ENCODE measurements around the gene TMSB4X.

- TF ChIP-seq SMC3 (IDR thresholded peaks at IDR 0.05; ENCODE audit: low read depth, low read length) (no peak), FOXM1 (IDR thresholded peaks at IDR 0.05; ENCODE audit: low read depth) (no peak), TAF1 (IDR thresholded peaks at IDR 0.05; ENCODE audit: borderline replicate concordance, low read depth, low read length) (no peak), TCF12 (IDR thresholded peaks at IDR 0.05) (no peak), YY1 (IDR thresholded peaks at IDR 0.05; ENCODE audit: low read depth) (no peak), GATA2 (CRISPR knock-in tag; IDR thresholded peaks at IDR 0.05) (no peak), TEAD4 (IDR thresholded peaks at IDR 0.05; ENCODE audit: borderline replicate concordance, insufficient read depth) (no peak), NRF1 (IDR thresholded peaks at IDR 0.05; ENCODE audit: low read depth, low read length) (no peak), RCOR1 (IDR thresholded peaks at IDR 0.05; ENCODE audit: low read length) (no peak), EP300 (IDR thresholded peaks at IDR 0.05; ENCODE audit: borderline replicate concordance in 1 of 2, low read depth in 1 of 2, low read length in 1 of 2) (no peak), SIN3A (IDR thresholded peaks at IDR 0.05; ENCODE audit: borderline replicate concordance, low read depth, low read length) (no peak)
- TF ChIP-seq, protein P1, sequence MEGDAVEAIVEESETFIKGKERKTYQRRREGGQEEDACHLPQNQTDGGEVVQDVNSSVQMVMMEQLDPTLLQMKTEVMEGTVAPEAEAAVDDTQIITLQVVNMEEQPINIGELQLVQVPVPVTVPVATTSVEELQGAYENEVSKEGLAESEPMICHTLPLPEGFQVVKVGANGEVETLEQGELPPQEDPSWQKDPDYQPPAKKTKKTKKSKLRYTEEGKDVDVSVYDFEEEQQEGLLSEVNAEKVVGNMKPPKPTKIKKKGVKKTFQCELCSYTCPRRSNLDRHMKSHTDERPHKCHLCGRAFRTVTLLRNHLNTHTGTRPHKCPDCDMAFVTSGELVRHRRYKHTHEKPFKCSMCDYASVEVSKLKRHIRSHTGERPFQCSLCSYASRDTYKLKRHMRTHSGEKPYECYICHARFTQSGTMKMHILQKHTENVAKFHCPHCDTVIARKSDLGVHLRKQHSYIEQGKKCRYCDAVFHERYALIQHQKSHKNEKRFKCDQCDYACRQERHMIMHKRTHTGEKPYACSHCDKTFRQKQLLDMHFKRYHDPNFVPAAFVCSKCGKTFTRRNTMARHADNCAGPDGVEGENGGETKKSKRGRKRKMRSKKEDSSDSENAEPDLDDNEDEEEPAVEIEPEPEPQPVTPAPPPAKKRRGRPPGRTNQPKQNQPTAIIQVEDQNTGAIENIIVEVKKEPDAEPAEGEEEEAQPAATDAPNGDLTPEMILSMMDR (IDR thresholded peaks at IDR 0.05) = no peak
- TF ChIP-seq, protein P2, sequence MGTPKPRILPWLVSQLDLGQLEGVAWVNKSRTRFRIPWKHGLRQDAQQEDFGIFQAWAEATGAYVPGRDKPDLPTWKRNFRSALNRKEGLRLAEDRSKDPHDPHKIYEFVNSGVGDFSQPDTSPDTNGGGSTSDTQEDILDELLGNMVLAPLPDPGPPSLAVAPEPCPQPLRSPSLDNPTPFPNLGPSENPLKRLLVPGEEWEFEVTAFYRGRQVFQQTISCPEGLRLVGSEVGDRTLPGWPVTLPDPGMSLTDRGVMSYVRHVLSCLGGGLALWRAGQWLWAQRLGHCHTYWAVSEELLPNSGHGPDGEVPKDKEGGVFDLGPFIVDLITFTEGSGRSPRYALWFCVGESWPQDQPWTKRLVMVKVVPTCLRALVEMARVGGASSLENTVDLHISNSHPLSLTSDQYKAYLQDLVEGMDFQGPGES (IDR thresholded peaks at IDR 0.05; ENCODE audit: low read depth, low read length) = no peak
- TF ChIP-seq, protein P3, sequence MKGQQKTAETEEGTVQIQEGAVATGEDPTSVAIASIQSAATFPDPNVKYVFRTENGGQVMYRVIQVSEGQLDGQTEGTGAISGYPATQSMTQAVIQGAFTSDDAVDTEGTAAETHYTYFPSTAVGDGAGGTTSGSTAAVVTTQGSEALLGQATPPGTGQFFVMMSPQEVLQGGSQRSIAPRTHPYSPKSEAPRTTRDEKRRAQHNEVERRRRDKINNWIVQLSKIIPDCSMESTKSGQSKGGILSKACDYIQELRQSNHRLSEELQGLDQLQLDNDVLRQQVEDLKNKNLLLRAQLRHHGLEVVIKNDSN (IDR thresholded peaks at IDR 0.05; ENCODE audit: borderline replicate concordance, low read depth) = no peak
These were observed 12.0 kb downstream of the TMSB4X start for GRCh38 chrX:12986886-12987285.
